Measurements from ENCODE around the gene NONO. TPM values are rescaled to one million over a fixed set of nuclear protein-coding genes. Genes with fewer than 3 reads are reported as not detected.
"Not testable (repeated sequence)": the region's sequence is repeated elsewhere in the genome, so short reads cannot be mapped to it uniquely, and the experiment has no call there.

NONO gene
- total RNA-seq, 6 donors from 2014 or later = 210 to 294 (median 239) TPM

DNA sequence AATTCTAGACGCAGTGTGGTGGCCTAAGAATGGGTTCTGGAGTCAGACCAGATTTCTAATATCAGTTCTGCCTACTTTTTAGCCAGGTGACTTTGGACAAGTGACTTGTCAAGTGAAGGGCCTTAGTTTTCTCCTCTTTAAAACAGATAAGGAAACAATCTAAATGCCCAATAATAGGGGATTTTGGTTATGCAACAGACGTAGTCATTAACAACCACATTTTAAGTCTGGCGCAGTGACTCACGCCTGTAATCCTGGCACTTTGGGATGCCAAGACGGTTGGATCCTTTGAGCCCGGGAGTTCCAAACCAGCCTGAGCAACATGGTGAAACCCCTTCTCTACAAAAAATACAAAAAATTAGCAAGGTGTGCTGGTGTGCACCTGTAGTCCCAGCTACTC lies 27.4 kb upstream of the NONO start:
- H3K27ac ChIP-seq = peak overlapping the region in 2 of 4 donors; percentile 89 to 90
- ATAC-seq (ENCODE audit: low FRiP score in 2 of 2) (no peak), DNase-seq (no peak)
- H3K36me3 ChIP-seq = no peaks in the 10 kb centered on the region
- TF ChIP-seq EP300 (IDR thresholded peaks at IDR 0.05) (no peak), POLR2A (IDR thresholded peaks at IDR 0.05) (no peak), POLR2AphosphoS5 (IDR thresholded peaks at IDR 0.05) (no peak)
- TF ChIP-seq, protein P1, sequence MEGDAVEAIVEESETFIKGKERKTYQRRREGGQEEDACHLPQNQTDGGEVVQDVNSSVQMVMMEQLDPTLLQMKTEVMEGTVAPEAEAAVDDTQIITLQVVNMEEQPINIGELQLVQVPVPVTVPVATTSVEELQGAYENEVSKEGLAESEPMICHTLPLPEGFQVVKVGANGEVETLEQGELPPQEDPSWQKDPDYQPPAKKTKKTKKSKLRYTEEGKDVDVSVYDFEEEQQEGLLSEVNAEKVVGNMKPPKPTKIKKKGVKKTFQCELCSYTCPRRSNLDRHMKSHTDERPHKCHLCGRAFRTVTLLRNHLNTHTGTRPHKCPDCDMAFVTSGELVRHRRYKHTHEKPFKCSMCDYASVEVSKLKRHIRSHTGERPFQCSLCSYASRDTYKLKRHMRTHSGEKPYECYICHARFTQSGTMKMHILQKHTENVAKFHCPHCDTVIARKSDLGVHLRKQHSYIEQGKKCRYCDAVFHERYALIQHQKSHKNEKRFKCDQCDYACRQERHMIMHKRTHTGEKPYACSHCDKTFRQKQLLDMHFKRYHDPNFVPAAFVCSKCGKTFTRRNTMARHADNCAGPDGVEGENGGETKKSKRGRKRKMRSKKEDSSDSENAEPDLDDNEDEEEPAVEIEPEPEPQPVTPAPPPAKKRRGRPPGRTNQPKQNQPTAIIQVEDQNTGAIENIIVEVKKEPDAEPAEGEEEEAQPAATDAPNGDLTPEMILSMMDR (IDR thresholded peaks at IDR 0.05) = no peak
- no peak overlapping the region for H3K4me3 ChIP-seq
- H3K27me3 ChIP-seq = peaks cover 0 to 7% (median 0%) of the 10 kb centered on the region in 4 donors
- H3K9me3 ChIP-seq = no peaks in the 10 kb centered on the region
- peaks cover 4 to 12% (median 10%) of the 10 kb centered on the region in 4 donors for H3K4me1 ChIP-seq
- 73 to 88% methylated on average over 5 to 6 of the region's 6 CpGs for WGBS, 2 donors

DNA sequence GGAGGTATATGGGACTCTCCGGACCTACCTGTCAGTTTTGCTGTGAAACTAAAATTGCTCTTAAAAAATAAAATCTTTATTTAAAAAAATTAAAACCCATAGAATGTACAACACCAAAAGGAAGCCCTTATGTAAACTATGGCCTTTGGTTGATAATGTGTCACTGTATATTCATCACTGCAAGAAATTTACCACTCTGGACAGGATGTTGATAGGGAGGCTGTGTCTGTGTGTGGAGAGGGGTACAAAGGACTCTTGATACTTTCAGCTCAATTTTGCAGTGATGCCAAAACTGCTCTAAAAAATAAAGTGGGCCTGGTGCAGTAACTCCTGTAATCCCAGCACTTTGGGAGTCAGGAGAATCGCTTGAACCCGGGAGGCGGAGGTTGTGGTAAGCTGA lies 26.6 kb upstream of the NONO start:
- Histone ChIP-seq H3K27me3 (peaks cover 0 to 7% (median 0%) of the 10 kb centered on the region in 4 donors), H3K4me3 (no peak overlapping the region), H3K36me3 (no peaks in the 10 kb centered on the region), H3K9me3 (no peaks in the 10 kb centered on the region), H3K4me1 (peaks cover 4 to 10% (median 8%) of the 10 kb centered on the region in 4 donors), H3K27ac (no peak overlapping the region)
- ATAC-seq (ENCODE audit: low FRiP score in 2 of 2) = no peak
- no peak for TF ChIP-seq EP300 (IDR thresholded peaks at IDR 0.05)
- no peak for TF ChIP-seq POLR2AphosphoS5 (IDR thresholded peaks at IDR 0.05)
- no peak for TF ChIP-seq POLR2A (IDR thresholded peaks at IDR 0.05)
- TF ChIP-seq, protein P1 (IDR thresholded peaks at IDR 0.05) = no peak
- no peak for DNase-seq
- WGBS, 2 donors = 93 to 97% methylated on average over 4 of the region's 4 CpGs

DNA sequence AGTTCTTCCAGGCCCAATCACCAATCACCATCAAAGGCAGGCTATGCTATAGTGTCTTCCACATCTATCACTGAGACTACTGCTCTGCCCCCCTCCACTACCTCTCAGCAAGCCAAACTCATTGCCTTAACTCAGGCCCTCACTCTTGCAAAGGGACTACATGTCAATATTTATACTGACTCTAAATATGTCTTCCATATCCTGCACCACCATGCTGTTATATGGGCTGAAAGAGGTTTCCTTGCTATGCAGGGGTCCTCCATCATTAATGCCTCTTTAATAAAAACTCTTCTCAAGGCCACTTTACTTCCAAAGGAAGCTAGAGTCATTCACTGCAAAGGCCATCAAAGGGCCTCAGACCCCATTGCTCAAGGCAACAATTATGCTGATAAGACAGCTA lies 14.8 kb upstream of the NONO start:
- not testable (repeated sequence) for H3K36me3 ChIP-seq; ATAC-seq (ENCODE audit: low FRiP score in 2 of 2); H3K4me1 ChIP-seq; DNase-seq; H3K27me3 ChIP-seq; H3K27ac ChIP-seq; H3K4me3 ChIP-seq
- H3K9me3 ChIP-seq = peaks cover 0 to 16% (median 0%) of the 10 kb centered on the region in 4 donors

DNA sequence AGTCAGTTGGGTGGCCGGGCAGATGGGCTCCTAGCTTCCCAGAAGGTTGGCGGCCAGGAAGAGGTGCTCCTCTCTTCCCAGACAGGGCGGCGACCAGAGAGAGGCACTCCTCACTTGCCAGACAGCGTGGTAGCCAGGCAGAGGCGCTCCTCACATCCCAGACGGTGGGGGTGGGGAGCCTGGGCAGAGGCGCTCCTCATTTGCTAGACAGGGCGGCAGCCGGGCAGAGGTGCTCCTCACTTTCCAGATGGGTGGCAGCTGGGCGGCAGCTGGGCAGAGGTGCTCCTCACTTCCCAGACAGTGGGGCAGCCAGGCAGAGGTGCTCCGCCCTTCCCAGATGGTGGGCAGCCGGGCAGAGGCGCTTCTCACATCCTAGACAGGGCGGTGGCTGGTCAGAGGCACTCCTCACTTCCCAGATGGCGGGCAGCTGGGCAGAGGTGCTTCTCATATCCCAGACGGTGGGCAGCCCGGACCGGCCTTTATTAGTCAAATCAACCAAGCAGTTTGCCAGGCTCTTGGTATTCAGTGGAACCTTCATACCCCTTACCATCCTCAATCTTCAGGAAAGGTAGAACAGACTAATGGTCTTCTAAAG lies 13.5 kb upstream of the NONO start:
- H3K27me3 ChIP-seq = no peaks in the 10 kb centered on the region
- DNase-seq (no peak), ATAC-seq (ENCODE audit: low FRiP score in 2 of 2) (no peak)
- H3K9me3 ChIP-seq = peaks cover 0 to 16% (median 0%) of the 10 kb centered on the region in 4 donors
- no peaks in the 10 kb centered on the region for H3K4me1 ChIP-seq
- no peak overlapping the region for H3K27ac ChIP-seq
- WGBS, 2 donors = 90% methylated on average over 18 of the region's 19 CpGs; no CpG with 5 or more reads in 1 of the 2 donors
- no peak overlapping the region for H3K4me3 ChIP-seq
- no peaks in the 10 kb centered on the region for H3K36me3 ChIP-seq
- TF ChIP-seq, protein P1 (IDR thresholded peaks at IDR 0.05) = no peak
- TF ChIP-seq EP300 (IDR thresholded peaks at IDR 0.05) = no peak
- no peak for TF ChIP-seq POLR2A (IDR thresholded peaks at IDR 0.05)
- no peak for TF ChIP-seq POLR2AphosphoS5 (IDR thresholded peaks at IDR 0.05)

DNA sequence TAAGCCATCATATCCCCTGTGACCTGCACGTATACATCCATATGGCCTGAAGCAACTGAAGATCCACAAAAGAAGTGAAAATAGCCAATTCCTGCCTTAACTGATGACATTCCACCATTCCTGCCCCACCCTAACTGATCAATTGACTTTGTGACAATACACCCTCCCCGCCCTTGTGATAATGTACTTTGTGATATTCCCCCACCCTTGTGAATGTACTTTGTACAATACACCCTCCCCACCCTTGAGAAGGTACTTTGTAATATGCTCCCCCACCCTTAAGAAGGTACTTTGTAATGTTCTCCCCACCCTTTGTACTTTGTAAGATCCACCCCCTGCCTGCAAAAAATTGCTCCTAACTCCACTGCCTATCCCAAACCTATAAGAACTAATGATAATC lies 11.1 kb upstream of the NONO start:
- DNase-seq; ATAC-seq (ENCODE audit: low FRiP score in 2 of 2); H3K4me3 ChIP-seq; H3K36me3 ChIP-seq; H3K4me1 ChIP-seq; H3K27me3 ChIP-seq; H3K27ac ChIP-seq: not testable (repeated sequence)
- 80 to 96% methylated on average over 2 of the region's 2 CpGs for WGBS, 2 donors
- peaks cover 0 to 16% (median 0%) of the 10 kb centered on the region in 4 donors for H3K9me3 ChIP-seq

DNA sequence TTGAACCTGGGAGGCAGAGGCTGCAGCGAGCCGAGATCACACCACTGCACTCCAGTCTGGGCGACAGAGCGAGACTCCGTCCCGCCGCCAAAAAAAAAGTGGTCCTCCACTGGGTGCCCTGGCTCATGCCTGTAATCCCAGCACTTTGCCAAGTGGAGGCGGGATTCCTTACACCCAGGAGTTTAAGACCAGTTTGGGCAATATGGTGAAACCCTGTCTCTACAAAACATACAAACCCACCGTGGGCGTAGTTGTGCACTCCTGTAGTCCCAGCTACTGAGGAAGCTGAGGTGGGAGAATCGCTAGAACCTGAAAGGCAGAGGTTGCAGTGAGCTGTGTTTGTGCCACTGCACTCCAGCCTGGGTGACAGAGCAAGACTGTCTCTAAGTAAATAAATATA lies 2.1 kb upstream of the NONO start:
- not testable (repeated sequence) for H3K4me1 ChIP-seq; H3K4me3 ChIP-seq; H3K27ac ChIP-seq; DNase-seq; H3K36me3 ChIP-seq; H3K27me3 ChIP-seq; ATAC-seq (ENCODE audit: low FRiP score in 2 of 2)
- WGBS, 2 donors = 90 to 100% methylated on average over 8 to 11 of the region's 11 CpGs
- H3K9me3 ChIP-seq = peaks cover 0 to 12% (median 0%) of the 10 kb centered on the region in 4 donors
